Neural cell (in vitro differentiated cells): ENCODE measurements around the gene ZNF324. TPM values are rescaled to one million over a fixed set of nuclear protein-coding genes. Genes with fewer than 3 reads are reported as not detected.
"Not testable (repeated sequence)": the region's sequence is repeated elsewhere in the genome, so short reads cannot be mapped to it uniquely, and the experiment has no call there.

Experiments used
- H2AFZ ChIP-seq: fragments of 200-600, 300-800 bp; sonication (generic), shearing (Covaris generic); 2 replicates; pipeline ENCODE4 v1.6.0; 2014; ENCODE audit warnings: low read depth, mild to moderate bottlenecking, antibody characterized with exemption, low read length, moderate library complexity
- H3F3A ChIP-seq: fragments of 200-600 bp; shearing (Covaris generic); 2 replicates; pipeline ENCODE4 v1.6.1; 2016; ENCODE audit warnings: mild to moderate bottlenecking, moderate library complexity, mixed read lengths, antibody characterized with exemption, low read length; ENCODE audit not compliant: insufficient read depth, poor library complexity, severe bottlenecking
- H3K27ac ChIP-seq: fragments of 200-600, 300-800 bp; sonication (generic), shearing (Covaris generic); 2 replicates; pipeline ENCODE4 v1.5.1; 2014; ENCODE audit warnings: mild to moderate bottlenecking, low read length, moderate library complexity
- H3K27me3 ChIP-seq: fragments of 300-800, 200-600 bp; sonication (generic), shearing (Covaris generic); 2 replicates; pipeline ENCODE4 v1.6.0; 2014; ENCODE audit warnings: mild to moderate bottlenecking, low read depth, low read length, moderate library complexity; ENCODE audit not compliant: insufficient read depth
- H3K36me3 ChIP-seq: fragments of 300-800, 200-600 bp; sonication (generic), shearing (Covaris generic); 2 replicates; pipeline ENCODE4 v1.5.1; 2014; ENCODE audit warnings: mild to moderate bottlenecking, antibody characterized with exemption, low read length, moderate library complexity; ENCODE audit not compliant: insufficient read depth
- H3K4me2 ChIP-seq: fragments of 300-800, 200-600 bp; sonication (generic), shearing (Covaris generic); 2 replicates; pipeline ENCODE4 v1.6.0; 2014; ENCODE audit warnings: mild to moderate bottlenecking, low read length
- H3K4me3 ChIP-seq: fragments of 300-800, 200-600 bp; sonication (generic), shearing (Covaris generic); 2 replicates; pipeline ENCODE4 v1.5.1; 2014; ENCODE audit warnings: mild to moderate bottlenecking, low read length, moderate library complexity
- H3K79me2 ChIP-seq: fragments of 200-600 bp; shearing (Covaris generic); replicated peaks from 2 replicates; pipeline ENCODE4 v1.6.0; 2014; ENCODE audit warnings: mild to moderate bottlenecking, low read length, moderate library complexity; ENCODE audit not compliant: insufficient read depth
- H3K9ac ChIP-seq: fragments of 300-800, 200-600 bp; sonication (generic), shearing (Covaris generic); 2 replicates; pipeline ENCODE4 v1.6.1; 2016; ENCODE audit warnings: mild to moderate bottlenecking, low read length, mixed read lengths
- H3K9me2 ChIP-seq: fragments of 200-600 bp; shearing (Covaris generic); 2 replicates; pipeline ENCODE4 v1.6.1; 2016; ENCODE audit warnings: mild to moderate bottlenecking, low read length, mixed read lengths; ENCODE audit not compliant: insufficient read depth
- H3K9me3 ChIP-seq: fragments of 200-600, 300-800 bp; sonication (generic), shearing (Covaris generic); 2 replicates; pipeline ENCODE4 v1.6.1; 2016; ENCODE audit warnings: mild to moderate bottlenecking, mixed run types, low read length, moderate library complexity, mixed read lengths
- H4K20me1 ChIP-seq: fragments of 200-600 bp; shearing (Covaris generic); 2 replicates; pipeline ENCODE4 v1.6.1; 2016; ENCODE audit warnings: mild to moderate bottlenecking, mixed run types; ENCODE audit not compliant: insufficient read depth
- EP300 ChIP-seq: fragments of 450-650 bp; conservative IDR thresholded peaks from 2 replicates; pipeline ENCODE4 v1.6.1; 2014; ENCODE audit warnings: antibody characterized with exemption, mild to moderate bottlenecking, moderate library complexity; ENCODE audit not compliant: poor library complexity, severe bottlenecking
- EZH2 ChIP-seq: fragments of 200-600, 300-800 bp; shearing (Covaris generic), sonication (generic); IDR thresholded peaks from 2 replicates; pipeline ENCODE4 v1.6.1; 2014; ENCODE audit warnings: antibody characterized with exemption, low read length, borderline replicate concordance, mild to moderate bottlenecking; ENCODE audit not compliant: insufficient read depth, poor library complexity, severe bottlenecking
- MXI1 ChIP-seq: fragments of 450-650 bp; conservative IDR thresholded peaks from 2 replicates; pipeline ENCODE4 v1.6.1; 2014; ENCODE audit warnings: antibody characterized with exemption, mild to moderate bottlenecking; ENCODE audit not compliant: poor library complexity, severe bottlenecking
- POLR2AphosphoS5 ChIP-seq: IDR thresholded peaks from 2 replicates; pipeline ENCODE4 v1.6.1; 2012
- SMC3 ChIP-seq: fragments of 450-650 bp; conservative IDR thresholded peaks from 2 replicates; pipeline ENCODE4 v1.6.1; 2014; ENCODE audit warnings: antibody characterized with exemption, mild to moderate bottlenecking, moderate library complexity; ENCODE audit not compliant: poor library complexity
- TAF1 ChIP-seq: IDR thresholded peaks from 2 replicates; pipeline ENCODE4 v1.6.1; 2012; ENCODE audit warnings: low read depth
- polyA plus RNA-seq: library from polyadenylated mRNA; depleted of rRNA; stranded (reverse); fragments of >200 nt; gene quantifications from 2 replicates; pipeline ENCODE4 v1.2.3, GENCODE V29; 2014
- TF ChIP-seq, protein P1 (sequence below): IDR thresholded peaks from 2 replicates; pipeline ENCODE4 v1.6.1; 2012; ENCODE audit warnings: borderline replicate concordance
- TF ChIP-seq, protein P2 (sequence below): fragments of 450-650 bp; IDR thresholded peaks from 2 replicates; pipeline ENCODE4 v1.5.1; 2014; ENCODE audit warnings: antibody characterized with exemption, mild to moderate bottlenecking, moderate library complexity; ENCODE audit not compliant: poor library complexity, severe bottlenecking

ZNF324 gene
- polyA plus RNA-seq, 1 donor from 2014 or later = 12.5 TPM

DNA sequence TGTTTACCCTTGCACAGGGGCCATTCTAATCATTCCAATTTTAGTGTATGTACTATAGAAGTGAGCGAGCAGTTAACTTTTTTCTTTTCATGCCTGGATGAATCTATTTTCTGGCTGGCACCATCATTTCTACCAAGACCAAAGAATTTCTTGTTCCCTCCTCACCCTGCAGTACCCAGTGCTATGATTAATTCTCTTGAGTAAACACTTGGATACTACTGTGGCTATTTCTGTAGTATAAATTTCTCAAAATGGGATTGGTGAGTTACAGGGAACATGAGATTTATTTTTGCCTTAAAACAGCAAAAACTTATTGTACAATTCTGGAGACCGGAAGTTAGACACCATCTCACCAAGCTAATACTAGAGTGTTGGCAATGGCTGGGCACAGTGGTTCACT lies 16.9 kb downstream of the ZNF324 start:
- no peaks in the 10 kb centered on the region for H4K20me1 ChIP-seq
- no peaks in the 10 kb centered on the region for H3K27me3 ChIP-seq
- H3K9me3 ChIP-seq = no peaks in the 10 kb centered on the region
- TF ChIP-seq, protein P1, sequence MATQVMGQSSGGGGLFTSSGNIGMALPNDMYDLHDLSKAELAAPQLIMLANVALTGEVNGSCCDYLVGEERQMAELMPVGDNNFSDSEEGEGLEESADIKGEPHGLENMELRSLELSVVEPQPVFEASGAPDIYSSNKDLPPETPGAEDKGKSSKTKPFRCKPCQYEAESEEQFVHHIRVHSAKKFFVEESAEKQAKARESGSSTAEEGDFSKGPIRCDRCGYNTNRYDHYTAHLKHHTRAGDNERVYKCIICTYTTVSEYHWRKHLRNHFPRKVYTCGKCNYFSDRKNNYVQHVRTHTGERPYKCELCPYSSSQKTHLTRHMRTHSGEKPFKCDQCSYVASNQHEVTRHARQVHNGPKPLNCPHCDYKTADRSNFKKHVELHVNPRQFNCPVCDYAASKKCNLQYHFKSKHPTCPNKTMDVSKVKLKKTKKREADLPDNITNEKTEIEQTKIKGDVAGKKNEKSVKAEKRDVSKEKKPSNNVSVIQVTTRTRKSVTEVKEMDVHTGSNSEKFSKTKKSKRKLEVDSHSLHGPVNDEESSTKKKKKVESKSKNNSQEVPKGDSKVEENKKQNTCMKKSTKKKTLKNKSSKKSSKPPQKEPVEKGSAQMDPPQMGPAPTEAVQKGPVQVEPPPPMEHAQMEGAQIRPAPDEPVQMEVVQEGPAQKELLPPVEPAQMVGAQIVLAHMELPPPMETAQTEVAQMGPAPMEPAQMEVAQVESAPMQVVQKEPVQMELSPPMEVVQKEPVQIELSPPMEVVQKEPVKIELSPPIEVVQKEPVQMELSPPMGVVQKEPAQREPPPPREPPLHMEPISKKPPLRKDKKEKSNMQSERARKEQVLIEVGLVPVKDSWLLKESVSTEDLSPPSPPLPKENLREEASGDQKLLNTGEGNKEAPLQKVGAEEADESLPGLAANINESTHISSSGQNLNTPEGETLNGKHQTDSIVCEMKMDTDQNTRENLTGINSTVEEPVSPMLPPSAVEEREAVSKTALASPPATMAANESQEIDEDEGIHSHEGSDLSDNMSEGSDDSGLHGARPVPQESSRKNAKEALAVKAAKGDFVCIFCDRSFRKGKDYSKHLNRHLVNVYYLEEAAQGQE = no peak
- TF ChIP-seq TAF1 (no peak), MXI1 (no peak)
- H3K9ac ChIP-seq = no peak overlapping the region
- no peak overlapping the region for H3K4me3 ChIP-seq
- no peaks in the 10 kb centered on the region for H3K9me2 ChIP-seq
- no peak overlapping the region for H3K4me2 ChIP-seq
- H3F3A ChIP-seq = no peaks in the 10 kb centered on the region
- no peak overlapping the region for H3K27ac ChIP-seq
- H2AFZ ChIP-seq = no peak overlapping the region
- H3K79me2 ChIP-seq = no peaks in the 10 kb centered on the region
- no peaks in the 10 kb centered on the region for H3K36me3 ChIP-seq

DNA sequence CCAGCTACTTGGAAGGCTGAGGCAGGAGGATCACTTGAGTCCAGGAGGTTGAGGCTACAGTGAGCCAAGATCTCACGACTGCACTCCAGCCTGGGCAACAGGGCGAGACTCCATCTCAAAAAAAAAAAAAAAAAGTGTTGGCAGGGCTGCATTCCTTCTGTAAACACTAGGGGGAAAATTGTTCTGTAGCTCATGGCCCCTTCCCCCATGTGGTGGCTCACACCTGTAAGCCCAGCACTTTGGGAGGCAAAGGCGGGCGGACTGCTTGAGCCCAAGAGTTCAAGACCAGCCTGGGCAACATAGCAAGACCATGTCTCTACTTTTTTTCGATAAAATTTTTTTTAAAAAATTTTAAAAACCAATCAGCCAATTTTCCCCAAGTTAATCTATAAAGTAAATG lies 17.5 kb downstream of the ZNF324 start:
- H3K4me3 ChIP-seq, H3K9ac ChIP-seq, H3K36me3 ChIP-seq, H3F3A ChIP-seq, H3K9me2 ChIP-seq, H3K27ac ChIP-seq, H3K27me3 ChIP-seq, H3K9me3 ChIP-seq, H3K4me2 ChIP-seq, H3K79me2 ChIP-seq, H4K20me1 ChIP-seq, H2AFZ ChIP-seq: not testable (repeated sequence)

DNA sequence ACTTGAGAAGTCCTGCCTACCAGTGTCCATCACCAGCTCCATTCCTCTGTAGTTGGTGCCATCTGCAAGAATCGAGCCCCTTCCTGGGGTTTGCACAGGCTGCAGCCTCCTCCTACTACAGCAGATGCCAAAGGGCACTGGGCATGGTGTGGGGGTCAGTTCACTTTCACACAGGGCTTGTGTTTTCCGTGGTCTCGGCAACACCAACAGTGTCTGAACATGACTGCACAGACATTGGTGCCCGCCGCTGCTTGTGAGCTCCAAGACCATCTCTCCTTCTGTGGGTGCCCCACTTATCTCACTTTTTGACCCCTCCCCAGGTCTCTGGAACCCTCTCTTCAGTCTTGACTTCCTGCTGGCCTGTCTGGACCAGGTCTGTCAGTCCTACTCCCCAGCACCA lies 24.5 kb downstream of the ZNF324 start:
- no peak for TF ChIP-seq EP300
- TF ChIP-seq, protein P1 = no peak
- TF ChIP-seq MXI1 = no peak
- TF ChIP-seq, protein P2, sequence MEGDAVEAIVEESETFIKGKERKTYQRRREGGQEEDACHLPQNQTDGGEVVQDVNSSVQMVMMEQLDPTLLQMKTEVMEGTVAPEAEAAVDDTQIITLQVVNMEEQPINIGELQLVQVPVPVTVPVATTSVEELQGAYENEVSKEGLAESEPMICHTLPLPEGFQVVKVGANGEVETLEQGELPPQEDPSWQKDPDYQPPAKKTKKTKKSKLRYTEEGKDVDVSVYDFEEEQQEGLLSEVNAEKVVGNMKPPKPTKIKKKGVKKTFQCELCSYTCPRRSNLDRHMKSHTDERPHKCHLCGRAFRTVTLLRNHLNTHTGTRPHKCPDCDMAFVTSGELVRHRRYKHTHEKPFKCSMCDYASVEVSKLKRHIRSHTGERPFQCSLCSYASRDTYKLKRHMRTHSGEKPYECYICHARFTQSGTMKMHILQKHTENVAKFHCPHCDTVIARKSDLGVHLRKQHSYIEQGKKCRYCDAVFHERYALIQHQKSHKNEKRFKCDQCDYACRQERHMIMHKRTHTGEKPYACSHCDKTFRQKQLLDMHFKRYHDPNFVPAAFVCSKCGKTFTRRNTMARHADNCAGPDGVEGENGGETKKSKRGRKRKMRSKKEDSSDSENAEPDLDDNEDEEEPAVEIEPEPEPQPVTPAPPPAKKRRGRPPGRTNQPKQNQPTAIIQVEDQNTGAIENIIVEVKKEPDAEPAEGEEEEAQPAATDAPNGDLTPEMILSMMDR = no peak
- TF ChIP-seq POLR2AphosphoS5 = no peak
- no peak for TF ChIP-seq SMC3
- no peak for TF ChIP-seq TAF1
- TF ChIP-seq EZH2 = no peak
- H3K27ac ChIP-seq = no peak overlapping the region

More for the DNA sequence above, 24.5 kb downstream of the ZNF324 start:
- Histone ChIP-seq H3K36me3 (no peaks in the 10 kb centered on the region), H3K4me2 (no peak overlapping the region), H3K27me3 (no peaks in the 10 kb centered on the region), H3K9ac (no peak overlapping the region), H3K79me2 (no peaks in the 10 kb centered on the region), H3K9me2 (no peaks in the 10 kb centered on the region), H3K4me3 (no peak overlapping the region), H3F3A (no peaks in the 10 kb centered on the region), H4K20me1 (no peaks in the 10 kb centered on the region), H3K9me3 (no peaks in the 10 kb centered on the region), H2AFZ (no peak overlapping the region)
